Smooth muscle cell (in vitro differentiated cells): ENCODE data around the gene GNAI2. TPM values are rescaled to one million over a fixed set of nuclear protein-coding genes. Genes with fewer than 3 reads are reported as not detected.
"Not testable (repeated sequence)": the region's sequence is repeated elsewhere in the genome, so short reads cannot be mapped to it uniquely, and the experiment has no call there.

Experiments
- DNase-seq: peaks from one replicate; lab custom pipeline; 2025; ENCODE audit not compliant: unreplicated experiment; lab: John Stamatoyannopoulos, UW
- H2AFZ ChIP-seq: fragments of 200-600 bp; sonication (generic); 2 replicates; pipeline ENCODE4 v1.6.0; 2016; ENCODE audit warnings: antibody characterized with exemption, low read depth, mild to moderate bottlenecking
- H3F3A ChIP-seq: fragments of 200-600 bp; sonication (generic); 2 replicates; pipeline ENCODE4 v1.6.0; 2017; ENCODE audit warnings: antibody characterized with exemption, low read depth
- H3K27ac ChIP-seq: fragments of 200-600 bp; sonication (generic); 2 replicates; pipeline ENCODE4 v1.5.1; 2016; ENCODE audit warnings: low read depth, mild to moderate bottlenecking
- H3K27me3 ChIP-seq: fragments of 200-600 bp; sonication (generic); 2 replicates; pipeline ENCODE4 v1.6.1; 2016; ENCODE audit warnings: low read depth, mild to moderate bottlenecking
- H3K36me3 ChIP-seq: fragments of 200-600 bp; sonication (generic); 2 replicates; pipeline ENCODE4 v1.5.1; 2016; ENCODE audit warnings: low read depth
- H3K4me1 ChIP-seq: fragments of 200-600 bp; sonication (generic); 2 replicates; pipeline ENCODE4 v1.5.1; 2016; ENCODE audit warnings: low read depth
- H3K4me2 ChIP-seq: fragments of 200-600 bp; sonication (generic); 2 replicates; pipeline ENCODE4 v1.6.0; 2016; ENCODE audit warnings: mild to moderate bottlenecking
- H3K4me3 ChIP-seq: fragments of 200-600 bp; sonication (generic); 2 replicates; pipeline ENCODE4 v1.5.1; 2016; ENCODE audit warnings: mild to moderate bottlenecking
- H3K79me2 ChIP-seq: fragments of 200-600 bp; sonication (generic); 2 replicates; pipeline ENCODE4 v1.6.0; 2016; ENCODE audit warnings: low read depth, mild to moderate bottlenecking
- H3K9ac ChIP-seq: fragments of 200-600 bp; sonication (generic); 2 replicates; pipeline ENCODE4 v1.6.0; 2016; ENCODE audit warnings: low read depth
- H3K9me3 ChIP-seq: fragments of 200-600 bp; sonication (generic); replicated peaks from 2 replicates; pipeline ENCODE4 v1.5.1; 2016; ENCODE audit warnings: low read depth
- H4K20me1 ChIP-seq: fragments of 200-600 bp; sonication (generic); 2 replicates; pipeline ENCODE4 v1.6.0; 2016; ENCODE audit warnings: low read depth
- WGBS: methylation state at CpG from one replicate; pipeline ENCODE4 v1.1.7; 2016; ENCODE audit warnings: low lambda C conversion rate; 5-methylcytosine and 5-hydroxymethylcytosine counted together
- polyA plus RNA-seq: library from polyadenylated mRNA; unstranded; fragments of >200 nt; fragmentation: Nextera tagmentation; extraction: Ambion mirVana; gene quantifications from 2 replicates; pipeline ENCODE4 v1.2.1, GENCODE V29; 2016
- total RNA-seq: library from RNA; depleted of rRNA; stranded (reverse); fragments of >200 nt; gene quantifications from 2 replicates; pipeline ENCODE4 v1.2.3, GENCODE V29; 2014
- TF ChIP-seq, protein P1 (sequence below): fragments of 200-600 bp; sonication (generic); IDR thresholded peaks from 2 replicates; pipeline ENCODE4 v1.5.1; 2017; ENCODE audit warnings: borderline replicate concordance, mild to moderate bottlenecking, antibody characterized with exemption; ENCODE audit not compliant: insufficient read depth, poor library complexity, severe bottlenecking

Gene GNAI2
- total and polyA plus RNA-seq, 2 experiments from 2014 or later, result 209 to 454 TPM

DNA sequence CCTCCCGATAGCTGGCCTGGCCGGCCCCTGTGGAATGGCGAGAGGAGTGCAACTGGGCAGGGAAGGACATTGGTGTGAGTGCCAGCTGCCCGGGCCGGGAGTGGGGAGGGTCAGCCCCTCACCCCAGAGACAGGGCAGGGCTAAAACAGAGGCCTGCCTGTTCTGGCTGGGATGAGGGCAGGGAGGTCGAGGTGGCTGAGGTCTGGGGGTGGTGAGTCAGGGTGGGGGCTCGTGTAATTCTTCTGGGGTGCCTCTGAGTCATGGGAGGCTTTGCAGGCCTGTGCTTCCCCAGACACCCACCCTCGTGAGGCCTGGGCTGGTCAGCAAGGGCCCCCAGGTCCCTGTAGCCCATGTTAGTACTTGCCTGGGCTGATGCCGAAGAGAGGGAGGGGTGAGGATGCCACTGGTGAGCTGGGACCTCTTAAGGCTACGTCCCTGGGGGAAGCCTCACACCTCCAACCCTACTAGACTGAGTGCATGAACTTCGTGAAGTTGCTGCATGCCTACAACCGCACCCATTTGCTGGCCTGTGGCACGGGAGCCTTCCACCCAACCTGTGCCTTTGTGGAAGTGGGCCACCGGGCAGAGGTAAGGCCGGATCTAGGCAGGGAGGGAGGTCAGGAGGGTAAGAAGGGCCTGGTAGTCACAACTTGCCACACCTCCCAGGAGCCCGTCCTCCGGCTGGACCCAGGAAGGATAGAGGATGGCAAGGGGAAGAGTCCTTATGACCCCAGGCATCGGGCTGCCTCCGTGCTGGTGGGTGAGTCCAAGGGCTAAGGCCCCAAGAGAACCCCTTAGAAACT is 34.6 kb downstream of the GNAI2 start:
- no peaks in the 10 kb centered on the region for H3K79me2 ChIP-seq
- H3K36me3 ChIP-seq, result no peaks in the 10 kb centered on the region
- H2AFZ ChIP-seq, result no peak overlapping the region
- H3K9me3 ChIP-seq, result no peaks in the 10 kb centered on the region
- H3K27ac ChIP-seq, result peak overlapping the region; percentile 67
- peaks cover 11% of the 10 kb centered on the region for H3F3A ChIP-seq
- H3K27me3 ChIP-seq, result peaks cover 27% of the 10 kb centered on the region
- no peak for DNase-seq
- no peak overlapping the region for H3K4me3 ChIP-seq
- peaks cover 8% of the 10 kb centered on the region for H4K20me1 ChIP-seq
- TF ChIP-seq, protein P1, sequence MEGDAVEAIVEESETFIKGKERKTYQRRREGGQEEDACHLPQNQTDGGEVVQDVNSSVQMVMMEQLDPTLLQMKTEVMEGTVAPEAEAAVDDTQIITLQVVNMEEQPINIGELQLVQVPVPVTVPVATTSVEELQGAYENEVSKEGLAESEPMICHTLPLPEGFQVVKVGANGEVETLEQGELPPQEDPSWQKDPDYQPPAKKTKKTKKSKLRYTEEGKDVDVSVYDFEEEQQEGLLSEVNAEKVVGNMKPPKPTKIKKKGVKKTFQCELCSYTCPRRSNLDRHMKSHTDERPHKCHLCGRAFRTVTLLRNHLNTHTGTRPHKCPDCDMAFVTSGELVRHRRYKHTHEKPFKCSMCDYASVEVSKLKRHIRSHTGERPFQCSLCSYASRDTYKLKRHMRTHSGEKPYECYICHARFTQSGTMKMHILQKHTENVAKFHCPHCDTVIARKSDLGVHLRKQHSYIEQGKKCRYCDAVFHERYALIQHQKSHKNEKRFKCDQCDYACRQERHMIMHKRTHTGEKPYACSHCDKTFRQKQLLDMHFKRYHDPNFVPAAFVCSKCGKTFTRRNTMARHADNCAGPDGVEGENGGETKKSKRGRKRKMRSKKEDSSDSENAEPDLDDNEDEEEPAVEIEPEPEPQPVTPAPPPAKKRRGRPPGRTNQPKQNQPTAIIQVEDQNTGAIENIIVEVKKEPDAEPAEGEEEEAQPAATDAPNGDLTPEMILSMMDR, result no peak
- 84% methylated on average over 18 of the region's 19 CpGs for WGBS
- H3K4me2 ChIP-seq, result peak overlapping the region; percentile 75
- peaks cover 34% of the 10 kb centered on the region for H3K4me1 ChIP-seq
- peak overlapping the region; percentile 51 for H3K9ac ChIP-seq

DNA sequence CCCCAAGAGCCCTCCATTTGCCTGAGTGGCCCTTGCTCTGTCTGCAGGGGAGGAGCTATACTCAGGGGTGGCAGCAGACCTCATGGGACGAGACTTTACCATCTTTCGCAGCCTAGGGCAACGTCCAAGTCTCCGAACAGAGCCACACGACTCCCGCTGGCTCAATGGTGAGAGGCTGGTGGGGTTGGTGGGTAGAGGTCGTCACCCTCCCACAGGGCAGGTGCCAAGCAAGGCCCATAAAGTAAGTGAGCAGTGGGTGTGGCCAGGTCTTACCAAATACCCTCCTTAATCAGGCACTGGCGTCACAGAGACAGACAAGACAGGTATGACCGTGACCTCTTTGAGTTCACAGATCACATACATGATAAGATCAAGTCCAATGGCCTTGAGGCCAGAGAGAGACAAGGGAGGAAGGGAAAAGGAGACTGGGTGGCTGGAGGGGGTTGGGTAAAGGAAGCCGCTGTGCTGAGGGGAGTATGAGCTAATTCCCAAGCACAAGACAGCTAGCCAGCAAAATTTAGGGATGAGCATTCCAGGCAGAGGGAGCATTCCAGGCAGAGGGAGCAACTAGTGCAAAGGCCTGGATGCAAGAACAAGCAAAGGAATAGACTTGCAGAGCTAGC is 35.4 kb downstream of the GNAI2 start:
- peaks cover 30% of the 10 kb centered on the region for H3K4me1 ChIP-seq
- H3F3A ChIP-seq, result peaks cover 9% of the 10 kb centered on the region
- no peak overlapping the region for H3K4me3 ChIP-seq
- H2AFZ ChIP-seq, result no peak overlapping the region
- H4K20me1 ChIP-seq, result peaks cover 8% of the 10 kb centered on the region
- peaks cover 35% of the 10 kb centered on the region for H3K27me3 ChIP-seq
- TF ChIP-seq, protein P1, result no peak
- H3K9me3 ChIP-seq, result no peaks in the 10 kb centered on the region
- H3K79me2 ChIP-seq, result no peaks in the 10 kb centered on the region
- 68% methylated on average over 10 of the region's 10 CpGs for whole genome bisulfite sequencing
- no peak overlapping the region for H3K9ac ChIP-seq
- peak overlapping the region; percentile 67 for H3K27ac ChIP-seq
- no peaks in the 10 kb centered on the region for H3K36me3 ChIP-seq
- H3K4me2 ChIP-seq, result no peak overlapping the region
- no peak for DNase-seq

DNA sequence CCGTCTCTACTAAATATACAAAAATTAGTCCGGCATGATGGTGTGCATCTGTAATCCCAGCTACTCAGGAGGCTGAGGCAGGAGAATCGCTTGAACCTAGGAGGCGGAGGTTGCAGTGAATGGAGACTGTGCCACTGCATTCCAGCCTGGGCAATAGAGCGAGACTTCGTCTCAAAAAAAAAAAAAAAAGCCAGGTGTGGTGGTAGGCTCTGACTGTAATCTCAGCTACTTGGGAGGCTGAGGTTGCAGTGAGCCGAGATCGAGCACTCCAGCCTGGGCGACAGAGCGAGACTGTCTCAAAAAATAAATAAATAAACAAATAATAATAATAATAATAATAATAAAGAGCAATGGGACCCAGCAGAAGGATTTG is 36.5 kb downstream of the GNAI2 start:
- Histone ChIP-seq H3K4me3 (peak overlapping the region; percentile 38), H3K27me3 (peaks cover 42% of the 10 kb centered on the region), H3K4me1 (peaks cover 20% of the 10 kb centered on the region), H3K4me2 (peak overlapping the region; percentile 90)
- not testable (repeated sequence) for H4K20me1 ChIP-seq, H2AFZ ChIP-seq, DNase-seq, H3K79me2 ChIP-seq, H3K27ac ChIP-seq, H3F3A ChIP-seq, H3K9me3 ChIP-seq, H3K36me3 ChIP-seq, H3K9ac ChIP-seq
- 86% methylated on average over 10 of the region's 10 CpGs for WGBS

DNA sequence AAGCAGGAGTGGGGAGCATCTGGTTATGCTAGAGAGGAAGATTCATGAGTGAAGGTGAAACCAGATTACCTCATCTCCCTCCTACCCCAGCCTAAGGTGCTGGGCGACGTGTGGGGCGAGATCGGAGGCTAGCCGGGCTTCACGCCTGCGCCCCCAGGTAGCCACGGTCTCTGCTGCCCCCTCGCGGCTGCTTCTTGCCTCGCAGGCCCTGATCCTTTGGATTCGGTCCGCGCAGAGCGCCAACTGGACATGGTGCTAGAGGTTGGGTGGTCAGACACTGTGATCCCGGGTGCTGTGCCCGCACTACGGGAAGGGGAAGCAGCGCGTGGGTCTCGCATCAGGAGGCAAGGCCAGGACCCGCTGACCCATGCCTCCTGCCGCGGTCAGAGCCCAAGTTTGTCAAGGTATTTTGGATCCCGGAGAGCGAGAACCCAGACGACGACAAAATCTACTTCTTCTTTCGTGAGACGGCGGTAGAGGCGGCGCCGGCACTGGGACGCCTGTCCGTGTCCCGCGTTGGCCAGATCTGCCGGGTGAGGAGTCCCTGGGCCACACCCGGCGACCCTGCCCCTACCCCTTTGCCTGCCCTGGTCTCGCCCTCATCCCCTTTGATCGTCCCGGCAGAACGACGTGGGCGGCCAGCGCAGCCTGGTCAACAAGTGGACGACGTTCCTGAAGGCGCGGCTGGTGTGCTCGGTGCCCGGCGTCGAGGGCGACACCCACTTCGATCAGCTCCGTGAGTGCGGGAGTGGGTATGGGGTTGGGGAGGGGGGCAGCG is 37.1 kb downstream of the GNAI2 start:
- peak; percentile 72 for DNase-seq
- Histone ChIP-seq H3K27ac (no peak overlapping the region), H3K4me2 (peak overlapping the region; percentile 90), H3F3A (peaks cover 6% of the 10 kb centered on the region), H2AFZ (no peak overlapping the region), H3K36me3 (no peaks in the 10 kb centered on the region), H3K79me2 (no peaks in the 10 kb centered on the region), H3K9ac (no peak overlapping the region), H3K4me1 (peaks cover 19% of the 10 kb centered on the region), H4K20me1 (peaks cover 8% of the 10 kb centered on the region), H3K4me3 (peak overlapping the region; percentile 38), H3K27me3 (peaks cover 42% of the 10 kb centered on the region), H3K9me3 (no peaks in the 10 kb centered on the region)
- 30% methylated on average over 60 of the region's 61 CpGs for WGBS
- TF ChIP-seq, protein P1, result peak; percentile 96
